Endometrium (tissue), 2 donors: Measurements from ENCODE around the gene SDK1.
"Not testable (repeated sequence)": the region's sequence is repeated elsewhere in the genome, so short reads cannot be mapped to it uniquely, and the experiment has no call there.

Experiments
- FAIRE-seq: peaks from 2 replicates; lab custom pipeline; 2012; peaks lifted over from hg19 to GRCh38; lab: Jason Lieb, UNC
- donor health status: control.
- donor health status: control.

Gene SDK1

GRCh38 chr7:3738964-3739363, 437.9 kb downstream of the SDK1 start:
- FAIRE-seq: no peak

DNA sequence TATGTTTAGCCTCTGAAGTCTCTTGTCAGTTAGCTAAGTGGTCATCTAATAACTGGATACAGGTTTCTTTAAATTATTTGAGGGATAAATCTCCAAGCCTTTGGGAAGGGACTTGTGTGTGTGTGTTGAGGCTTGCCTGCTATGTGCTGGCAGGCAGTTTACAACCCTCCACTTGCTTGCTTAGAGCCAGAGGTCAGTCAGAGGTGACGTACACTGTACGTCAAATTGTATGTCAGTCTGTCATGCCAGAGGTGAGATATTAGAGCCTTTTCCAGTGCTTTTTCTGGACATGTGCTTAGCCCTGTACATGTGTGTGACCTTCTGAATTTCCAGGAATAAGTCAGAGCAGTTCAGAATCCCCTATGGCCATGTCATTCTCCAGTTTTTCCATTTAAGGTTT, 438.9 kb downstream of the SDK1 start:
- FAIRE-seq: no peak

- FAIRE-seq: no peak
Observed at GRCh38 chr7:3747467-3747866, 446.4 kb downstream of the SDK1 start.

GRCh38 chr7:3748389-3748788, 447.3 kb downstream of the SDK1 start:
- no peak for FAIRE-seq

GRCh38 chr7:3753868-3754267, 452.8 kb downstream of the SDK1 start:
- FAIRE-seq: peak; percentile 50

- no peak for FAIRE-seq
Observed at GRCh38 chr7:3754493-3755341, 453.7 kb downstream of the SDK1 start.

GRCh38 chr7:3755778-3756453, 454.9 kb downstream of the SDK1 start:
- not testable (repeated sequence) for FAIRE-seq

GRCh38 chr7:3757059-3757458, 456.0 kb downstream of the SDK1 start:
- FAIRE-seq: no peak

DNA sequence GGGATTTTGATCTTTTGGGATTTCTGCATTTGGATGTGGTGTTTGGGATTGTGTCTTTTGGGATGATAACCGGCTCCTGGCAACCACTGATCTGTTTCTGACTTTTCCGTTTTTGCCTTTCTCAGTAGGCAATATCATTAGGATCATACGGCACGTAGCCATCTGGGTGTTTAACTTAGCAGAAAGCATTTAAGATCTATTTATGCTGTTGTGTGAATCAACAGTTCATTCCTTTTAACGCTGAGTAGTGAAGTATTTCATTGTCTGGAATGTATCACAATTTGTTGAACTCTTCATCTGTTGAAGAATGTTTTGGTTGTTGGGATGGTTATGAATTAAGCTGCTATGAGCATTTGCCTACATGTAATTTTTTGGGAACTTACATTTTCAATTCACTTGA, 459.6 kb downstream of the SDK1 start:
- FAIRE-seq: no peak

- no peak for FAIRE-seq
Observed at GRCh38 chr7:3762146-3762831, 461.2 kb downstream of the SDK1 start.

DNA sequence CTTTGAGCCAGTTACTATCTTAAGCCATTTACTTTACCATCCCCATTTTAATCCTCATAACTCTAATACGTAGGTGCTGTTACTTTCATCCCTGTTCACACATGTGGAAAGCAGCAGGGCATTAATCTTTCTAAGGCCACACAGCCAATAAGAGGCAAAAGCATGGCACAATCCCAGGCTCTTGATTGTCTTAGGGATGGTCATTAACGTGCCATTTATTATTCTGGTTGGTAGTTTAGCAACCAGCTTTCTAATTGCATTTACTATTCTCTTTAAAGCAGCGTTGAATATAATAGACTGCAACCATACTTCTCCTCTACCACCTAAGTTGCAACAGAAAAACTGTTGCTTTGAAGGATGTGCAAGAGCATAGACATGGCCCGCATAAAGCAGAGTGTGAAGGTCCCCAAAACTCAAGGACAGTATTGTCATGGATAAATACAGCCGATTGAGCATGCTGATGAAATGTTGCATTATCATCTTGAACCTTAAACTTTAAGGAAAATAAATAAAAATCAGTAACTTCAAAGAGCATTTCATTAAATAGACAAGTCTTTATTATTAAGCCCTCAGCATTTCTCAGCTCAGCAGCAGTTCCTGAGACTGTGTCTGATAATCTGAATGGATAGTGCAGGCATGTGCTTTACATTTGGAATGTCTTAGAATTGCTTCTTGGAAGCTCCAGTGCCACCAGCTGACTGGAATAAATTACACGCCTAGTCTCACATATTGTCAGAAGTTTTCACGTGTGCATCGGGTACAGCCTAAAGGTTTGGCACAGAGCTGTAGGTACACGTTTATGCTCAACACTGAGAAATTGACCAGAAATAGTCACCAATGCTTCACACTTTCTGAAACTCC, 467.1 kb downstream of the SDK1 start:
- FAIRE-seq: no peak

DNA sequence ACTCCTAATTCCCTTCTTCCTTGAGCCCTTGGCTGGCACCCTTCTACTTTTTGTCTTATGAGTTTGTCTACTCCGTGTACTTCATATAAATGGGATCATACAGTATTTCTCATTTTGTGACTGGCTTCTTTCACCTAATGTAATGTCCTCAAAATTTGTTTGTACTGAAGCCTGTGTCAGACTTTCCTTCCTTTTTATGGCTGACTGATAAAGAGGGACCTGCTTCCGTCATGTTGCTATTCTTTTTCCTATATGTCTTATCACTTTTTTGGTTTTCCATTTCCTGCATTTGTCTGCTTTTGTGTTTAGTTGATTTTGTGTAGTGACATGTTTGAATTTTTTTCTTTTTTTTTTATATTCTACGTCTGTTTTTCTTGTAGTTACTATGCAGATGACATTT, 470.9 kb downstream of the SDK1 start:
- no peak for FAIRE-seq

GRCh38 chr7:3778345-3778744, 477.3 kb downstream of the SDK1 start:
- no peak for FAIRE-seq

DNA sequence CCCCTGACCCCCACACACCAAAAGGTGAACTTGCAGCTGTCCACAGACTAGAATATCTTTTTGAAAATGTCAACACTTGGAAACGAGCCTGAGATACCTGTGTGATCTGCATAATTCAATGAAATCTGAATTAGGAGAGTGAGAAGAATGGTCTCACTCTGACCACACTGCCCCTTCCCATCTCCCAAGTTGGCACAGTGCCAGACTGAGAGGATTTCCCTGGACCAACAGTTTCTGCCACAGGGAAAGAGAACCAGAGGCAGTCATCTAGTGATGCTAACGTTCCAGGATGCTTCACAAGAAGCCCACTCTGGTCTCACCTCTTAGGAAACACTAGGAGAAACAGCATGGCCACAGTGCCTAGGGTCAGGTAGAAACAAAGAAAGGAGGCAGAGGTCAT, 479.0 kb downstream of the SDK1 start:
- FAIRE-seq: no peak

DNA sequence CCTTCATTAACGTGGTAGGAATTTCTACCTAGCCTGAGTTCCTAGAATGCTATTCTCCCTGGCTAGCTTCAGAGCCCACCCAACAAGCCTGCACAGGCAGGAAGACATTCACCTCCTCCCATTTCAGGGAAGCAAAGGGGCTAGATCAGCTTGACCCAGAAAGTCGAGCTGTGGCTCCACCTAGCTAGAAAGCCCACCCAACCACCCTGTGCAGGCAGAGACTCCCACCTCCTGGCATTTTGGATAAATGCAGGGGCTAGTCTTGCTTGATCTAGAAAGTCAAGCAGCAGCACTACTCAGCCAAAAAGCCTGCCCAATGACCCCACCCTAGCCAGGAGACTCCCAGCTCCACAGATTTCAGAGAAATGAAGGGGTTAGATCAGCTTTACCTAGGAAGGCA, 479.5 kb downstream of the SDK1 start:
- FAIRE-seq: no peak

GRCh38 chr7:3781607-3782006, 480.6 kb downstream of the SDK1 start:
- FAIRE-seq: no peak

GRCh38 chr7:3787717-3788264, 486.7 kb downstream of the SDK1 start:
- FAIRE-seq: no peak

- no peak for FAIRE-seq
Observed at GRCh38 chr7:3790803-3791202, 489.8 kb downstream of the SDK1 start.

DNA sequence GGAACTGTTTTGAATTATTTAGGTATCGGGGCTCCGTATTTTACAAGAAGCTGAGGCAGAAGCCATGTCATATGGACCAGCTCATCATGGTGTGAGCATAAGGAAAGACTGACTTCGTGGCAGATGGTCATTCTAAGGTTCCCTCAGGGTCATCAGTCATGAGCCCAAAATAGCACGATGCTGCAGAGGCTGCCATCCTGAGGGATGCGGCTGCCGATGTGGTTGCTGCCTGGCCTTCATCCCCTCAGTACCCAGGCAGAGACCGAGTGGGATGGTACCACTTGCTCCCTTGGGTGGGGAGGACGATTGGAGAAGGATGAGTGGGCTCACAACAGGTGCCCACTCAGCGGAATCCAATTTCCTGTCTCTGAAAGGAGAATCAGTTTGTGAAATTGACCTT, 490.3 kb downstream of the SDK1 start:
- no peak for FAIRE-seq

GRCh38 chr7:3795141-3795540, 494.1 kb downstream of the SDK1 start:
- no peak for FAIRE-seq

- FAIRE-seq: no peak
Observed at GRCh38 chr7:3795781-3796180, 494.7 kb downstream of the SDK1 start.

DNA sequence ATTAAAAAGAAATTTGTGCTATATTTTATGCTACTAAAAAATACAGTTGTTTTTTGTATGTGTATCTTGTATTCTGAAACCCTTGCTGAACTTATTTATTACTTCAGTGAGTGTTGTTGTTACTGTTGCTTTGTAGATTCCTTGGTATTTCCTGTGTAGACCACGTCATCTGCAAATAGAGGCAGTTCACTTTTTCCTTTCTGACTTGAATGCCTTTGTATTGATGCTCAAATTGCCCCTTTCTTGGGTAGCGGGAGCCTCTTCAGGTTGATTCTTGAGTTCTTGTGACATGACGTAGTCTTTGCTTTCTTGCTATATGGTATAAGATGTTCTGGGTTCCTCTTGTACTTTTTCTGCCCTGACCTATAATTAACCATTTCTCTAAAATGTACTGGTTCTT, 504.1 kb downstream of the SDK1 start:
- no peak for FAIRE-seq
